Smooth muscle cell (in vitro differentiated cells): ENCODE measurements around the gene SORT1. TPM values are rescaled to one million over a fixed set of nuclear protein-coding genes. Genes with fewer than 3 reads are reported as not detected.

Experiments
- DNase-seq: peaks from one replicate; lab custom pipeline; 2025; ENCODE audit not compliant: unreplicated experiment; lab: John Stamatoyannopoulos, UW
- H2AFZ ChIP-seq: fragments of 200-600 bp; sonication (generic); 2 replicates; pipeline ENCODE4 v1.6.0; 2016; ENCODE audit warnings: antibody characterized with exemption, low read depth, mild to moderate bottlenecking
- H3F3A ChIP-seq: fragments of 200-600 bp; sonication (generic); 2 replicates; pipeline ENCODE4 v1.6.0; 2017; ENCODE audit warnings: antibody characterized with exemption, low read depth
- H3K27ac ChIP-seq: fragments of 200-600 bp; sonication (generic); 2 replicates; pipeline ENCODE4 v1.5.1; 2016; ENCODE audit warnings: low read depth, mild to moderate bottlenecking
- H3K27me3 ChIP-seq: fragments of 200-600 bp; sonication (generic); 2 replicates; pipeline ENCODE4 v1.6.1; 2016; ENCODE audit warnings: low read depth, mild to moderate bottlenecking
- H3K36me3 ChIP-seq: fragments of 200-600 bp; sonication (generic); 2 replicates; pipeline ENCODE4 v1.5.1; 2016; ENCODE audit warnings: low read depth
- H3K4me1 ChIP-seq: fragments of 200-600 bp; sonication (generic); 2 replicates; pipeline ENCODE4 v1.5.1; 2016; ENCODE audit warnings: low read depth
- H3K4me2 ChIP-seq: fragments of 200-600 bp; sonication (generic); 2 replicates; pipeline ENCODE4 v1.6.0; 2016; ENCODE audit warnings: mild to moderate bottlenecking
- H3K4me3 ChIP-seq: fragments of 200-600 bp; sonication (generic); 2 replicates; pipeline ENCODE4 v1.5.1; 2016; ENCODE audit warnings: mild to moderate bottlenecking
- H3K79me2 ChIP-seq: fragments of 200-600 bp; sonication (generic); 2 replicates; pipeline ENCODE4 v1.6.0; 2016; ENCODE audit warnings: low read depth, mild to moderate bottlenecking
- H3K9ac ChIP-seq: fragments of 200-600 bp; sonication (generic); 2 replicates; pipeline ENCODE4 v1.6.0; 2016; ENCODE audit warnings: low read depth
- H3K9me3 ChIP-seq: fragments of 200-600 bp; sonication (generic); replicated peaks from 2 replicates; pipeline ENCODE4 v1.5.1; 2016; ENCODE audit warnings: low read depth
- H4K20me1 ChIP-seq: fragments of 200-600 bp; sonication (generic); 2 replicates; pipeline ENCODE4 v1.6.0; 2016; ENCODE audit warnings: low read depth
- CTCF ChIP-seq: fragments of 200-600 bp; sonication (generic); IDR thresholded peaks from 2 replicates; pipeline ENCODE4 v1.5.1; 2017; ENCODE audit warnings: borderline replicate concordance, mild to moderate bottlenecking, antibody characterized with exemption; ENCODE audit not compliant: insufficient read depth, poor library complexity, severe bottlenecking
- WGBS: methylation state at CpG from one replicate; pipeline ENCODE4 v1.1.7; 2016; ENCODE audit warnings: low lambda C conversion rate; 5-methylcytosine and 5-hydroxymethylcytosine counted together
- polyA plus RNA-seq: library from polyadenylated mRNA; unstranded; fragments of >200 nt; fragmentation: Nextera tagmentation; extraction: Ambion mirVana; gene quantifications from 2 replicates; pipeline ENCODE4 v1.2.1, GENCODE V29; 2016
- total RNA-seq: library from RNA; depleted of rRNA; stranded (reverse); fragments of >200 nt; gene quantifications from 2 replicates; pipeline ENCODE4 v1.2.3, GENCODE V29; 2014

The SORT1 gene
- total and polyA plus RNA-seq, 2 experiments from 2014 or later, result 9.8 to 31.4 TPM

GRCh38 chr1:109280862-109281261, 116.9 kb downstream of the SORT1 start:
- Histone ChIP-seq H3K27me3 (no peaks in the 10 kb centered on the region), H3K4me1 (no peaks in the 10 kb centered on the region), H3K4me3 (no peak overlapping the region), H3K79me2 (peaks cover 15% of the 10 kb centered on the region), H2AFZ (no peak overlapping the region), H3K9me3 (no peaks in the 10 kb centered on the region), H3K27ac (no peak overlapping the region), H3F3A (peaks cover 3% of the 10 kb centered on the region), H3K4me2 (no peak overlapping the region), H3K9ac (no peak overlapping the region), H4K20me1 (no peaks in the 10 kb centered on the region), H3K36me3 (no peaks in the 10 kb centered on the region)
- WGBS, result 95% methylated on average over 11 of the region's 12 CpGs
- TF ChIP-seq CTCF, result no peak
- DNase-seq, result no peak

GRCh38 chr1:109279615-109280278, 118.0 kb downstream of the SORT1 start:
- no peak overlapping the region for H3K9ac ChIP-seq
- peaks cover 15% of the 10 kb centered on the region for H3K79me2 ChIP-seq
- H2AFZ ChIP-seq, result no peak overlapping the region
- no peaks in the 10 kb centered on the region for H3K9me3 ChIP-seq
- H3K4me3 ChIP-seq, result no peak overlapping the region
- WGBS, result 94% methylated on average over 5 of the region's 5 CpGs
- H3F3A ChIP-seq, result peaks cover 11% of the 10 kb centered on the region
- H3K27me3 ChIP-seq, result no peaks in the 10 kb centered on the region
- no peaks in the 10 kb centered on the region for H3K36me3 ChIP-seq
- no peak overlapping the region for H3K4me2 ChIP-seq
- H4K20me1 ChIP-seq, result no peaks in the 10 kb centered on the region
- H3K27ac ChIP-seq, result no peak overlapping the region
- no peak for TF ChIP-seq CTCF
- peaks cover 9% of the 10 kb centered on the region for H3K4me1 ChIP-seq
- DNase-seq, result no peak

GRCh38 chr1:109277434-109278204, 120.1 kb downstream of the SORT1 start:
- H4K20me1 ChIP-seq, result no peaks in the 10 kb centered on the region
- H3K27ac ChIP-seq, result peak overlapping the region; percentile 81
- H3K4me1 ChIP-seq, result peaks cover 9% of the 10 kb centered on the region
- no peak overlapping the region for H2AFZ ChIP-seq
- no peaks in the 10 kb centered on the region for H3K36me3 ChIP-seq
- H3K4me3 ChIP-seq, result no peak overlapping the region
- H3K4me2 ChIP-seq, result no peak overlapping the region
- H3K9me3 ChIP-seq, result no peaks in the 10 kb centered on the region
- 64% methylated on average over 7 of the region's 7 CpGs for WGBS
- H3F3A ChIP-seq, result peaks cover 11% of the 10 kb centered on the region
- H3K9ac ChIP-seq, result no peak overlapping the region
- H3K27me3 ChIP-seq, result no peaks in the 10 kb centered on the region
- DNase-seq, result peak; percentile 25
- H3K79me2 ChIP-seq, result peaks cover 12% of the 10 kb centered on the region
- peak; percentile 72 for TF ChIP-seq CTCF
